HG03066 (cell line): Measurements from ENCODE around the gene SLC23A2.
A peak's percentile ranks its signal among the peaks of the same experiment; 100 is the strongest.
"Not testable (repeated sequence)": the region's sequence is repeated elsewhere in the genome, so short reads cannot be mapped to it uniquely, and the experiment has no call there.

Experiments used
- ATAC-seq: cut with Tn5 transposase; IDR thresholded peaks from one replicate; pipeline ENCODE4 v1.9.1; 2021; ENCODE audit warnings: low read depth; ENCODE audit not compliant: unreplicated experiment

The SLC23A2 gene

GRCh38 chr20:5001174-5002076 lies at the start of gene SLC23A2:
TSS of gene SLC23A2 (minus strand) at chr20:5001510. CDS start at chr20:4932562, 68,948 bp downstream.
- ATAC-seq = peak; percentile 50

GRCh38 chr20:5046656-5047339 lies 45.5 kb upstream of the SLC23A2 start:
- no peak for ATAC-seq

GRCh38 chr20:5045906-5046305 lies 44.6 kb upstream of the SLC23A2 start:
- no peak for ATAC-seq

GRCh38 chr20:5044075-5044620 lies 42.8 kb upstream of the SLC23A2 start:
- no peak for ATAC-seq

GRCh38 chr20:5041433-5041832 lies 40.1 kb upstream of the SLC23A2 start:
- ATAC-seq = no peak

GRCh38 chr20:5040345-5040744 lies 39.0 kb upstream of the SLC23A2 start:
- no peak for ATAC-seq

GRCh38 chr20:5039889-5040288 lies 38.6 kb upstream of the SLC23A2 start:
- no peak for ATAC-seq

GRCh38 chr20:5039255-5039657 lies 37.9 kb upstream of the SLC23A2 start:
- peak; percentile 54 for ATAC-seq

GRCh38 chr20:5036828-5037227 lies 35.5 kb upstream of the SLC23A2 start:
- ATAC-seq = no peak

GRCh38 chr20:5035518-5035917 lies 34.2 kb upstream of the SLC23A2 start:
- ATAC-seq = not testable (repeated sequence)

GRCh38 chr20:5033566-5033965 lies 32.3 kb upstream of the SLC23A2 start:
- no peak for ATAC-seq

GRCh38 chr20:5031701-5032100 lies 30.4 kb upstream of the SLC23A2 start:
- not testable (repeated sequence) for ATAC-seq

GRCh38 chr20:5031206-5031557 lies 29.9 kb upstream of the SLC23A2 start:
- ATAC-seq = no peak

GRCh38 chr20:5030348-5031205 lies 29.3 kb upstream of the SLC23A2 start:
- no peak for ATAC-seq

GRCh38 chr20:5028258-5029059 lies 27.1 kb upstream of the SLC23A2 start:
- not testable (repeated sequence) for ATAC-seq

- ATAC-seq = no peak
Measured at GRCh38 chr20:5024982-5025381, 23.7 kb upstream of the SLC23A2 start.

GRCh38 chr20:5024103-5024502 lies 22.8 kb upstream of the SLC23A2 start:
- ATAC-seq = no peak

GRCh38 chr20:5023171-5023570 lies 21.9 kb upstream of the SLC23A2 start:
- not testable (repeated sequence) for ATAC-seq

- ATAC-seq = no peak
Measured at GRCh38 chr20:5020760-5021159, 19.4 kb upstream of the SLC23A2 start.
